Melanocyte of skin (primary cell): ENCODE results near the gene WDR41. TPM values are rescaled to one million over a fixed set of nuclear protein-coding genes. Genes with fewer than 3 reads are reported as not detected.

Experiments
- total RNA-seq, 2 donors: library from RNA; depleted of rRNA; stranded (reverse); fragments of >200 nt; gene quantifications; 2 replicates each; pipeline ENCODE4 v1.2.3, GENCODE V29; 2012

WDR41 gene
- total RNA-seq = 10 to 100 TPM; 66.8 to 78.3 TPM

GRCh38 chr5:77491783-77492652 lies at the start of gene WDR41:
Gene WDR41, minus strand, starts transcription at chr5:77492316. Its CDS starts 96 bp downstream, at chr5:77492220.

Other genes starting within 250 kb of the WDR41 start
- not detected for gene OTP, start 146.4 kb upstream of the WDR41 start, total RNA-seq